Neural progenitor cell (in vitro differentiated cells): Measurements from ENCODE around the gene KAT2B. TPM values are rescaled to one million over a fixed set of nuclear protein-coding genes. Genes with fewer than 3 reads are reported as not detected.
A peak's percentile ranks its signal among the peaks of the same experiment; 100 is the strongest.

Experiments
- DNase-seq: peaks from one replicate; pipeline ENCODE4 v3.0.0-alpha.2; 2016; ENCODE audit warnings: low spot score
- H2AFZ ChIP-seq: fragments of 200-600 bp; sonication (generic); replicated peaks from 2 replicates; pipeline ENCODE4 v1.6.1; 2016; ENCODE audit warnings: antibody characterized with exemption
- H3F3A ChIP-seq: fragments of 200-600 bp; sonication (generic); 2 replicates; pipeline ENCODE4 v1.6.1; 2016; ENCODE audit warnings: antibody characterized with exemption, low read depth
- H3K27ac ChIP-seq: fragments of 200-600 bp; sonication (generic); 2 replicates; pipeline ENCODE4 v1.5.1; 2016; ENCODE audit warnings: mild to moderate bottlenecking
- H3K27me3 ChIP-seq: fragments of 200-600 bp; sonication (generic); 2 replicates; pipeline ENCODE4 v1.6.1; 2016; ENCODE audit warnings: mild to moderate bottlenecking, moderate library complexity
- H3K36me3 ChIP-seq: fragments of 200-600 bp; sonication (generic); 2 replicates; pipeline ENCODE4 v1.5.1; 2016
- H3K4me1 ChIP-seq: fragments of 200-600 bp; sonication (generic); 2 replicates; pipeline ENCODE4 v1.6.1; 2016; ENCODE audit warnings: mixed run types
- H3K4me2 ChIP-seq: fragments of 200-600 bp; sonication (generic); 2 replicates; pipeline ENCODE4 v1.6.1; 2016
- H3K4me3 ChIP-seq: fragments of 200-600 bp; sonication (generic); 2 replicates; pipeline ENCODE4 v1.5.1; 2016
- H3K79me2 ChIP-seq: fragments of 200-600 bp; sonication (generic); 2 replicates; pipeline ENCODE4 v1.6.1; 2016; ENCODE audit warnings: low read depth
- H3K9ac ChIP-seq: fragments of 200-600 bp; sonication (generic); 2 replicates; pipeline ENCODE4 v1.6.1; 2016
- H3K9me3 ChIP-seq: fragments of 200-600 bp; sonication (generic); 2 replicates; pipeline ENCODE4 v1.5.1; 2016; ENCODE audit warnings: low read depth
- H4K20me1 ChIP-seq: fragments of 200-600 bp; sonication (generic); 2 replicates; pipeline ENCODE4 v1.6.1; 2016; ENCODE audit warnings: low read depth
- H3K27ac Mint-ChIP-seq: 3 replicates; pipeline ENCODE4 v1.8.0; 2021; ENCODE audit warnings: mixed read lengths
- H3K27me3 Mint-ChIP-seq: 2 replicates; pipeline ENCODE4 v1.8.0; 2022; ENCODE audit warnings: low read depth, mild to moderate bottlenecking, inconsistent platforms, moderate library complexity, mixed read lengths; ENCODE audit not compliant: insufficient read depth
- H3K36me3 Mint-ChIP-seq: 3 replicates; pipeline ENCODE4 v1.8.0; 2021; ENCODE audit warnings: mixed read lengths
- H3K4me1 Mint-ChIP-seq: 3 replicates; pipeline ENCODE4 v1.8.0; 2021; ENCODE audit warnings: mixed read lengths
- H3K4me3 Mint-ChIP-seq: 3 replicates; pipeline ENCODE4 v1.8.0; 2021; ENCODE audit warnings: mild to moderate bottlenecking, moderate library complexity, mixed read lengths
- H3K9me3 Mint-ChIP-seq: 3 replicates; pipeline ENCODE4 v1.8.0; 2020; ENCODE audit warnings: mixed read lengths
- CTCF ChIP-seq: fragments of 200-600 bp; sonication (generic); IDR thresholded peaks from 2 replicates; pipeline ENCODE4 v1.5.1; 2017; ENCODE audit warnings: antibody characterized with exemption, mild to moderate bottlenecking
- EZH2 ChIP-seq: fragments of 200-600 bp; sonication (generic); IDR thresholded peaks from 2 replicates; pipeline ENCODE4 v1.6.1; 2017; ENCODE audit warnings: antibody characterized with exemption, mild to moderate bottlenecking, moderate library complexity
- EZH2phosphoT487 ChIP-seq: fragments of 200-600 bp; sonication (generic); IDR thresholded peaks from 2 replicates; pipeline ENCODE4 v1.6.1; 2017; ENCODE audit warnings: antibody characterized with exemption
- total RNA-seq: library from RNA; depleted of rRNA; stranded (reverse); fragments of >200 nt; gene quantifications from 2 replicates; pipeline ENCODE4 v1.2.3, GENCODE V29; 2015; ENCODE audit warnings: low replicate concordance

KAT2B gene
- total RNA-seq, 1 donor from 2014 or later = 21.6 TPM

GRCh38 chr3:20022954-20023622 is 17.2 kb upstream of the KAT2B start:
- TF ChIP-seq EZH2phosphoT487 (no peak), EZH2 (no peak), CTCF (no peak)
- peak overlapping the region; percentile 76 for H2AFZ ChIP-seq
- no peak overlapping the region for H3K27ac Mint-ChIP-seq

GRCh38 chr3:20023623-20024405 is 16.4 kb upstream of the KAT2B start:
- Histone ChIP-seq H3K9ac (no peak overlapping the region), H3K4me1 (peaks cover 22% of the 10 kb centered on the region), H2AFZ (peak overlapping the region; percentile 76), H3K27ac (peak overlapping the region; percentile 89), H3K27me3 (no peaks in the 10 kb centered on the region), H3K4me2 (peak overlapping the region; percentile 55), H3F3A (peaks cover 28% of the 10 kb centered on the region), H3K4me3 (no peak overlapping the region), H3K79me2 (no peaks in the 10 kb centered on the region), H3K9me3 (no peaks in the 10 kb centered on the region), H4K20me1 (no peaks in the 10 kb centered on the region), H3K36me3 (no peaks in the 10 kb centered on the region)
- H3K27me3 Mint-ChIP-seq = peaks cover 2% of the 10 kb centered on the region
- H3K36me3 Mint-ChIP-seq = no peaks in the 10 kb centered on the region
- peaks cover 10% of the 10 kb centered on the region for H3K4me1 Mint-ChIP-seq
- H3K27ac Mint-ChIP-seq = peak overlapping the region; percentile 62
- peak; percentile 51 for DNase-seq
- H3K9me3 Mint-ChIP-seq = no peaks in the 10 kb centered on the region
- TF ChIP-seq EZH2 (no peak), EZH2phosphoT487 (no peak), CTCF (no peak)
- no peak overlapping the region for H3K4me3 Mint-ChIP-seq

More at GRCh38 chr3:20022954-20023622, 17.2 kb upstream of the KAT2B start:
- Mint-ChIP-seq H3K27me3 (peaks cover 2% of the 10 kb centered on the region), H3K9me3 (no peaks in the 10 kb centered on the region), H3K4me1 (peaks cover 9% of the 10 kb centered on the region), H3K36me3 (no peaks in the 10 kb centered on the region), H3K4me3 (no peak overlapping the region)
- Histone ChIP-seq H3K4me3 (no peak overlapping the region), H3K4me2 (peak overlapping the region; percentile 55), H3K9me3 (no peaks in the 10 kb centered on the region), H3K79me2 (no peaks in the 10 kb centered on the region), H3K4me1 (peaks cover 19% of the 10 kb centered on the region), H3K27me3 (no peaks in the 10 kb centered on the region), H3K36me3 (no peaks in the 10 kb centered on the region), H3K9ac (no peak overlapping the region), H3F3A (peaks cover 21% of the 10 kb centered on the region), H3K27ac (peak overlapping the region; percentile 89), H4K20me1 (no peaks in the 10 kb centered on the region)
- no peak for DNase-seq

GRCh38 chr3:20027136-20027535 is 13.1 kb upstream of the KAT2B start:
- Histone ChIP-seq H3K79me2 (no peaks in the 10 kb centered on the region), H4K20me1 (no peaks in the 10 kb centered on the region), H3K4me3 (no peak overlapping the region), H3K27me3 (no peaks in the 10 kb centered on the region), H2AFZ (peak overlapping the region; percentile 9), H3F3A (peaks cover 43% of the 10 kb centered on the region), H3K4me2 (no peak overlapping the region), H3K36me3 (no peaks in the 10 kb centered on the region), H3K4me1 (peaks cover 28% of the 10 kb centered on the region), H3K9me3 (no peaks in the 10 kb centered on the region), H3K9ac (no peak overlapping the region), H3K27ac (no peak overlapping the region)
- TF ChIP-seq CTCF = no peak
- TF ChIP-seq EZH2phosphoT487 = no peak
- no peak for TF ChIP-seq EZH2
- DNase-seq = no peak
- Mint-ChIP-seq H3K27me3 (no peaks in the 10 kb centered on the region), H3K27ac (no peak overlapping the region), H3K36me3 (no peaks in the 10 kb centered on the region), H3K4me3 (no peak overlapping the region), H3K9me3 (no peaks in the 10 kb centered on the region), H3K4me1 (peaks cover 15% of the 10 kb centered on the region)
